ENCODE results near the gene PYROXD2.

The PYROXD2 gene

GRCh38 chr10:98373260-98374040 lies 41.5 kb downstream of the PYROXD2 start:
- WGBS, 2 donors (ENCODE audit: extremely low coverage in 2 of 2, insufficient read length in 2 of 2, insufficient replicate concordance in 1 of 2) = no CpG with 5 or more reads among the region's 12 CpGs
- Histone ChIP-seq H2BK5ac (ENCODE audit: low read length) (no peak overlapping the region), H3K4me2 (ENCODE audit: insufficient read depth, low read length, poor library complexity, severe bottlenecking) (no peak overlapping the region), H2BK120ac (ENCODE audit: low read depth, low read length) (no peak overlapping the region), H3K4me3 (ENCODE audit: low read length in 2 of 2) (no peak overlapping the region), H3K36me3 (replicated peaks in 1 of 2; ENCODE audit: control insufficient read depth in 2 of 2, insufficient read depth in 2 of 2, low read length in 2 of 2) (no peaks in the 10 kb centered on the region), H2AFZ (ENCODE audit: low read length) (no peak overlapping the region), H2BK15ac (ENCODE audit: low read length) (no peak overlapping the region), H3K79me1 (ENCODE audit: low read depth, low read length) (no peaks in the 10 kb centered on the region), H3K18ac (ENCODE audit: low read length) (no peak overlapping the region), H4K91ac (ENCODE audit: low read depth, low read length, poor library complexity) (no peak overlapping the region), H3K9ac (ENCODE audit: low read depth, low read length, poor library complexity) (no peak overlapping the region), H4K8ac (ENCODE audit: low read depth, low read length) (no peak overlapping the region), H2BK12ac (ENCODE audit: low read length) (no peak overlapping the region), H3K4me1 (ENCODE audit: control insufficient read depth in 2 of 2, insufficient read depth in 1 of 2, low read depth in 1 of 2, low read length in 2 of 2) (peaks cover 0 to 4% of the 10 kb centered on the region in 2 donors), H3K27ac (replicated peaks; ENCODE audit: low read length) (no peak overlapping the region), H3K23ac (ENCODE audit: low read depth, low read length, poor library complexity) (no peak overlapping the region), H3K9me3 (replicated peaks in 1 of 2; ENCODE audit: control insufficient read depth in 2 of 2, insufficient read depth in 1 of 2, low read depth in 1 of 2, low read length in 2 of 2) (no peaks in the 10 kb centered on the region), H2AK5ac (ENCODE audit: low read depth, low read length) (no peak overlapping the region), H3K4ac (ENCODE audit: low read length) (no peak overlapping the region), H3K27me3 (ENCODE audit: control insufficient read depth in 3 of 3, insufficient read depth in 3 of 3, low read depth in 1 of 3, low read length in 3 of 3) (peaks cover 0 to 4% (median 0%) of the 10 kb centered on the region in 3 experiments), H3K14ac (ENCODE audit: low read length) (no peak overlapping the region)
- DNase-seq (ENCODE audit: low spot score) = no peak

- Histone ChIP-seq H2BK120ac (ENCODE audit: low read depth, low read length) (no peak overlapping the region), H3K4ac (ENCODE audit: low read length) (no peak overlapping the region), H3K14ac (ENCODE audit: low read length) (no peak overlapping the region), H3K4me1 (ENCODE audit: control insufficient read depth in 2 of 2, insufficient read depth in 1 of 2, low read depth in 1 of 2, low read length in 2 of 2) (peaks cover 0 to 5% of the 10 kb centered on the region in 2 donors), H2BK15ac (ENCODE audit: low read length) (no peak overlapping the region), H3K79me1 (ENCODE audit: low read depth, low read length) (no peaks in the 10 kb centered on the region), H2AFZ (ENCODE audit: low read length) (no peak overlapping the region), H3K18ac (ENCODE audit: low read length) (peak overlapping the region; percentile 53), H4K8ac (ENCODE audit: low read depth, low read length) (no peak overlapping the region), H3K9me3 (replicated peaks in 1 of 2; ENCODE audit: control insufficient read depth in 2 of 2, insufficient read depth in 1 of 2, low read depth in 1 of 2, low read length in 2 of 2) (no peaks in the 10 kb centered on the region), H2BK12ac (ENCODE audit: low read length) (peak overlapping the region; percentile 64), H3K36me3 (replicated peaks in 1 of 2; ENCODE audit: control insufficient read depth in 2 of 2, insufficient read depth in 2 of 2, low read length in 2 of 2) (no peaks in the 10 kb centered on the region), H3K4me2 (ENCODE audit: insufficient read depth, low read length, poor library complexity, severe bottlenecking) (no peak overlapping the region), H4K91ac (ENCODE audit: low read depth, low read length, poor library complexity) (no peak overlapping the region), H3K4me3 (ENCODE audit: low read length in 2 of 2) (no peak overlapping the region), H3K27me3 (ENCODE audit: control insufficient read depth in 3 of 3, insufficient read depth in 3 of 3, low read depth in 1 of 3, low read length in 3 of 3) (peaks cover 0 to 11% (median 0%) of the 10 kb centered on the region in 3 experiments), H3K23ac (ENCODE audit: low read depth, low read length, poor library complexity) (peak overlapping the region; percentile 14), H2AK5ac (ENCODE audit: low read depth, low read length) (no peak overlapping the region), H3K27ac (replicated peaks; ENCODE audit: low read length) (no peak overlapping the region), H3K9ac (ENCODE audit: low read depth, low read length, poor library complexity) (no peak overlapping the region), H2BK5ac (ENCODE audit: low read length) (no peak overlapping the region)
- no peak for DNase-seq (ENCODE audit: low spot score)
- WGBS, 2 donors (ENCODE audit: extremely low coverage in 2 of 2, insufficient read length in 2 of 2, insufficient replicate concordance in 1 of 2) = no CpG with 5 or more reads among the region's 14 CpGs
Observed at GRCh38 chr10:98370831-98371820, 43.9 kb downstream of the PYROXD2 start.

- no peak overlapping the region for H2AFZ ChIP-seq (ENCODE audit: low read length)
- no peaks in the 10 kb centered on the region for H3K79me1 ChIP-seq (ENCODE audit: low read depth, low read length)
- no peak overlapping the region for H3K4me3 ChIP-seq (ENCODE audit: low read length in 2 of 2)
- no peak overlapping the region for H3K27ac ChIP-seq (replicated peaks; ENCODE audit: low read length)
- no peak overlapping the region for H3K23ac ChIP-seq (ENCODE audit: low read depth, low read length, poor library complexity)
- H2BK12ac ChIP-seq (ENCODE audit: low read length) = no peak overlapping the region
- H2BK120ac ChIP-seq (ENCODE audit: low read depth, low read length) = no peak overlapping the region
- no peak overlapping the region for H2BK5ac ChIP-seq (ENCODE audit: low read length)
- H3K4ac ChIP-seq (ENCODE audit: low read length) = no peak overlapping the region
- H3K36me3 ChIP-seq (replicated peaks in 1 of 2; ENCODE audit: control insufficient read depth in 2 of 2, insufficient read depth in 2 of 2, low read length in 2 of 2) = no peaks in the 10 kb centered on the region
- DNase-seq (ENCODE audit: low spot score) = no peak
- H2AK5ac ChIP-seq (ENCODE audit: low read depth, low read length) = no peak overlapping the region
- H3K9ac ChIP-seq (ENCODE audit: low read depth, low read length, poor library complexity) = no peak overlapping the region
- no peak overlapping the region for H4K8ac ChIP-seq (ENCODE audit: low read depth, low read length)
- no CpG with 5 or more reads among the region's 7 CpGs for WGBS, 2 donors (ENCODE audit: extremely low coverage in 2 of 2, insufficient read length in 2 of 2, insufficient replicate concordance in 1 of 2)
- H3K4me1 ChIP-seq (ENCODE audit: control insufficient read depth in 2 of 2, insufficient read depth in 1 of 2, low read depth in 1 of 2, low read length in 2 of 2) = peaks cover 0 to 5% of the 10 kb centered on the region in 2 donors
- H4K91ac ChIP-seq (ENCODE audit: low read depth, low read length, poor library complexity) = no peak overlapping the region
- H2BK15ac ChIP-seq (ENCODE audit: low read length) = no peak overlapping the region
- H3K4me2 ChIP-seq (ENCODE audit: insufficient read depth, low read length, poor library complexity, severe bottlenecking) = no peak overlapping the region
- peaks cover 0 to 11% (median 0%) of the 10 kb centered on the region in 3 experiments for H3K27me3 ChIP-seq (ENCODE audit: control insufficient read depth in 3 of 3, insufficient read depth in 3 of 3, low read depth in 1 of 3, low read length in 3 of 3)
- no peak overlapping the region for H3K18ac ChIP-seq (ENCODE audit: low read length)
- H3K9me3 ChIP-seq (replicated peaks in 1 of 2; ENCODE audit: control insufficient read depth in 2 of 2, insufficient read depth in 1 of 2, low read depth in 1 of 2, low read length in 2 of 2) = no peaks in the 10 kb centered on the region
- no peak overlapping the region for H3K14ac ChIP-seq (ENCODE audit: low read length)
Observed at GRCh38 chr10:98369801-98370200, 45.2 kb downstream of the PYROXD2 start.

GRCh38 chr10:98368644-98369043 lies 46.3 kb downstream of the PYROXD2 start:
- Histone ChIP-seq H3K27me3 (ENCODE audit: control insufficient read depth in 3 of 3, insufficient read depth in 3 of 3, low read depth in 1 of 3, low read length in 3 of 3) (peaks cover 0 to 11% (median 0%) of the 10 kb centered on the region in 3 experiments), H3K4me3 (ENCODE audit: low read length in 2 of 2) (no peak overlapping the region), H2BK5ac (ENCODE audit: low read length) (no peak overlapping the region), H2AFZ (ENCODE audit: low read length) (no peak overlapping the region), H3K9me3 (replicated peaks in 1 of 2; ENCODE audit: control insufficient read depth in 2 of 2, insufficient read depth in 1 of 2, low read depth in 1 of 2, low read length in 2 of 2) (no peaks in the 10 kb centered on the region), H2AK5ac (ENCODE audit: low read depth, low read length) (no peak overlapping the region), H2BK15ac (ENCODE audit: low read length) (no peak overlapping the region), H3K36me3 (replicated peaks in 1 of 2; ENCODE audit: control insufficient read depth in 2 of 2, insufficient read depth in 2 of 2, low read length in 2 of 2) (no peaks in the 10 kb centered on the region), H3K79me1 (ENCODE audit: low read depth, low read length) (no peaks in the 10 kb centered on the region), H3K27ac (replicated peaks; ENCODE audit: low read length) (no peak overlapping the region), H3K4me1 (ENCODE audit: control insufficient read depth in 2 of 2, insufficient read depth in 1 of 2, low read depth in 1 of 2, low read length in 2 of 2) (peaks cover 0 to 3% of the 10 kb centered on the region in 2 donors), H4K91ac (ENCODE audit: low read depth, low read length, poor library complexity) (no peak overlapping the region), H3K23ac (ENCODE audit: low read depth, low read length, poor library complexity) (no peak overlapping the region), H3K4me2 (ENCODE audit: insufficient read depth, low read length, poor library complexity, severe bottlenecking) (no peak overlapping the region), H3K9ac (ENCODE audit: low read depth, low read length, poor library complexity) (no peak overlapping the region), H3K14ac (ENCODE audit: low read length) (no peak overlapping the region), H2BK12ac (ENCODE audit: low read length) (no peak overlapping the region), H2BK120ac (ENCODE audit: low read depth, low read length) (no peak overlapping the region), H3K4ac (ENCODE audit: low read length) (no peak overlapping the region), H3K18ac (ENCODE audit: low read length) (no peak overlapping the region), H4K8ac (ENCODE audit: low read depth, low read length) (no peak overlapping the region)
- WGBS, 2 donors (ENCODE audit: extremely low coverage in 2 of 2, insufficient read length in 2 of 2, insufficient replicate concordance in 1 of 2) = no CpG with 5 or more reads among the region's 2 CpGs
- DNase-seq (ENCODE audit: low spot score) = no peak

Measured in neuronal stem cell (in vitro differentiated cells).